Inflammatory macrophage (primary cell): ENCODE data around the gene CCDC122.

Source experiments
- DNase-seq, 2 donors: peaks; one replicate each; pipeline ENCODE4 v3.0.0-alpha.2; 2020 to 2022
- total RNA-seq, 18 experiments: gene quantifications; one replicate each; lab custom pipeline; 2026; ENCODE audit warnings: mixed read lengths in 6 of 18, inconsistent platforms in 2 of 18; lab: John Stamatoyannopoulos, UW

Gene CCDC122
- 0.62 to 5.7 (median 1.7) reads per million in 18 experiments for total RNA-seq

DNA sequence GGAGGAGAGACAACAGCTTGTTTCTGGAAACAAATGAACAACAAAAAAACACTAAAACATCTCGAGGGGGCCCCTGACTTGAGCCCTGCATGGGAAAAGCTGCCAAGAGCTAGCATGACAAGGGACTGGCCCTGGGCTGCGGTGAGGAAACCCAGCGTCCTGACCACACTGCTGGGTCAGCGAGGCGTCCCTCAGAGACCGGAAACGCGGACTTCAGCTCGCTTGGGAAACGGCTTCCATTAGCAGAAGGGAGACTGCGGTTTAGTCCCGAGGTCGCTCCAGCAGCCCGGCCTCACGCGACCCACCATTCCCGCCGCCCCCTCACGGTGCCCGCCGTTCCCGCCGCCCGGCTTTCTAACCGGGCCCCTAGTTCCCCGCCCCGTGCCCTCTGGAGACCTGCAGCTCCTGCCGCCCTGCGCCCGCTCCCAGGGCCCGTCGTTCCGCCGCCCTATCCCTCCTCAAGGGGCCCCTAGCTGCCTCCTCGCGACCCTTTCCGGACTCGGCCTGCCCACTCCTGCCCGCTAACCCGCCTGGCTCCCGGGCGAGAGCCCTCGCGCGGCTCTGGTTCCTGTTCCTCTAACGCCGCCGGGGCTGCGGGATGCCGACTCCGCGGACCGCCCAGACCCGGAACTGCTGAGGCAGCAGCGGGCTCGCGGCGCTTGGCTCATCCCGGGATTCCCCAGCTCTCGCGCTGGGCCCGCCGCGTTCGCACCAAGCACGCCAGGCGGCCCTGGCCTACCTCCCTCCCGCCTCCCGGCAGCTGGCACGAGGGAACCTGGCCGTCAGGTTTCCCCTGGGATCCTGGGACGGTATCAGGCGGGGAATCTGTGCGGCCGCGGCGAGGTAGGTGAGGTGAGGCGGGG is at the start of gene CCDC122:
Gene CCDC122, minus strand, starts transcription at position 849 of the 863 bp plus-strand sequence. CDS start 10,364 bp downstream, outside the sequence.
- DNase-seq, result peak; percentile 94 to 96

DNA sequence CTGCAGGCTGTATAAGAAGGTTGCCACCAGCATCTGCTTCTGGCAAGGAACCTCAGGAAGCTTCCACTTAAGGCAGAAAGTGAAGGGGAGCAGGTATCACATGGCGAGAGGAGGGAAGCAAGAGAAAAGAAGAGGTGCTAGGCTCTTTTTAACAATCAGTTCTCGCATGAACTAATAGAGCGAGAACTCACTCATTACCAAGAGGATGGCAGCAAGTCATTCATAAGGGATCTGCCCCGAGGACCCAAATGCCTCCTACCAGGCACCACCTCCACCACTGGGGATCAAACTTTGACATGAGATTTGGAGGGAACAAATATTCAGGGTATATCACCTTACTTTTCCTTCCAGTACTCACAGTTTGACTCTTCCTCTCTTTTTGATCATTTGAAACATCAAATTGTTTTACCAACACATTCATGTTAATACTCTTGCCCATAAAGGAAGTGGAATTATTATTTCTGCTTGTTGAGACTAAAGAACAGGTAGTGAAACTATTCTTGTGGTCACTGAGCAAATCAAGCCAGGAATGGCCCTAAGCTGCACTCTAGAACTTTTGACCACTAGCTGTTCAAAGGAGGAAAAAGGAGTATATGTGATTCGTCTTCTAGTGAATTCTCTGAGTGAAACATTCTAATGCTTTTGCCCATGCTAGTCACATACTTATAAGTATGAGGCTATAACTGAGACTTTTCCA is 45.2 kb upstream of the CCDC122 start:
- peak; percentile 71 to 80 for DNase-seq

- DNase-seq, result no peak
Observed at GRCh38 chr13:43920965-43921674, 41.6 kb upstream of the CCDC122 start.

GRCh38 chr13:43918636-43919035 is 39.1 kb upstream of the CCDC122 start:
- DNase-seq, result no peak

DNA sequence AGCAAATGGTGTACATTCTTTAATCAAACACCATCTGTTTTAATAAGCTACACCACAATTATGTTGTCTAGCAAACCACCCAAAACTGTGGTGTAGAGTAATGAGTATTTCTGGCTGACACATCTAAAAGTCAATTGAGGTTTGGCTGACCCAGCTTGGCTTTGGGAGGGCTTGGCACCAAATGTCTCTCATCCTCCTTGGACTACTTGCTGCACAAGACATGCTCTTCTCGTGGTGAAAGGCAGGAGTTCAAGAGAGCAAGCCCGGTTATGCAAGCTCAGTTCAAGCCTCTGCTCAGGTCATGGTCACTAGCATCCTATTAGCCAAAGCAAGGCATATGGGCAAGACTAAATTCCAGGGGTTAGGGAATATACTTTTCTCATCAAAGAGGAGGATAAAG is 37.3 kb upstream of the CCDC122 start:
- no peak for DNase-seq

GRCh38 chr13:43915451-43915850 is 35.9 kb upstream of the CCDC122 start:
- DNase-seq, result no peak

GRCh38 chr13:43911871-43912270 is 32.3 kb upstream of the CCDC122 start:
- DNase-seq, result no peak

DNA sequence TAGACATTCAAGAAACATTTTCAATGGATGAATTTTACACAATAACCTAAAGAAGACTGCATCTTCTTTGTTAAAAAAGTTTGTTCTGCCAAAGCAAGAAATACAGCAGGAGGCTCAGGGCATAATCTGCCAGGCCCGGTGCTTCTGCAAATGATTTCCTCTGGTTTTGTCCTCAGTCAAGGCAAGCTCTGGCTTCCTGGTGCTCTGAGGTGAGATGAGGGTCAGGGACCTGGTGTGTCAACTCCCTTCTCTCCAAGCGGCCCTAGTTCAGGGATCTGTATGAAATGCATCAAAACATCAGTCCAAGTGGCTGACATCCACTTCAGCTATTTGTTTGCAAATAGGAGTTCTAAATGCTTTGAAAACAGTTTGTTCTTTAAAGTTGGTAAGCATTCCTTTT is 31.7 kb upstream of the CCDC122 start:
- peak in 1 of 2 donors; percentile 6 for DNase-seq

- DNase-seq, result peak in 1 of 2 donors; percentile 36
Observed at GRCh38 chr13:43910856-43911255, 31.3 kb upstream of the CCDC122 start.

- DNase-seq, result peak; percentile 40 to 54
Observed at GRCh38 chr13:43908156-43909126, 28.9 kb upstream of the CCDC122 start.

DNA sequence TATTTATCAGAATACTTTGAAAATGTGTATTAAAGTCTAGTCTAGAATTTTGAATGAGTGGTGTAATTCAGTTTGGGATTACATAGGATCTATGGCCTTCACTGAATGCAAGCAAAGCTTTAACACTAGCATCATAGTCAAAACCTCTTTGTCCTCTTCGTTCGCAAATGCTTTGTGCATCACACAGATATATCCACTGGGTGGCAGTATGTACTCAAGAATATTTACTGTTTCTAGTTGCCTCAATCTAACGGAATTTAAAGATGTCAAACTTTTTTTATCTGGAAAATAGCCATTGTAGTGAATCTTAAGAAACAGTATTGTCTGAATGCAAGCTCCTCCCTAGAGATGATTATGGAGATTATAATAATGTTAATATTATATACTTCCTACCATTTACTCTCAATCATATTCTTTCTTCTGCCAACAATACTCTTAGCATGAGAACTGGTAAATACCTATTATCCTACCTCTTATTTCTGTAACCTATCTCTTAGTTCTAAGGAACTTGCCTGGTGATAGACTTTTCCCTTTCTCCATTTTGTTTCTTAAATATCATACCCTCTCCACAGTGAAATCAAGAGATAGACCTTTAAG is 26.0 kb upstream of the CCDC122 start:
- peak; percentile 58 to 76 for DNase-seq

- no peak for DNase-seq
Observed at GRCh38 chr13:43895940-43896339, 16.4 kb upstream of the CCDC122 start.

- no peak for DNase-seq
Observed at GRCh38 chr13:43894438-43894837, 14.9 kb upstream of the CCDC122 start.

DNA sequence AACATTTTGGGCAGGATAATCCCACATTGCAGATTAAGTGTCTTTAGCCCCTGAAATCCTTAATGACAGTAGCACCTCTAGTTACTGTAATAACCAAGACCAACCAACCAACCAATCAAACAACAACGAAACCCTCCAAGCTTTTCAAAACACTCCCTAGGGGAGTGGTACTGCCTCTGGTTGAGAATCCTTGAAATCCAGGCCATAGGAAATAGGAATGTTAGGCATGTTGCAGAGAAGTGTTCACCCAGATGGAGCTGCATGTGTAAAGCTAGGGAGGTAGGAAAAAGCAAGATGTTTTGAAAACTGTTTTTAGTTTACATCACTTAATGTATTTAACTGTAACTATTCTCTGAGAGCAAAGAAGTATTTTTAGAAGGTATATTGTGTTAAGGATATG is 4.7 kb upstream of the CCDC122 start:
- no peak for DNase-seq

- DNase-seq, result no peak
Observed at GRCh38 chr13:43883631-43884030, 4.1 kb upstream of the CCDC122 start.

DNA sequence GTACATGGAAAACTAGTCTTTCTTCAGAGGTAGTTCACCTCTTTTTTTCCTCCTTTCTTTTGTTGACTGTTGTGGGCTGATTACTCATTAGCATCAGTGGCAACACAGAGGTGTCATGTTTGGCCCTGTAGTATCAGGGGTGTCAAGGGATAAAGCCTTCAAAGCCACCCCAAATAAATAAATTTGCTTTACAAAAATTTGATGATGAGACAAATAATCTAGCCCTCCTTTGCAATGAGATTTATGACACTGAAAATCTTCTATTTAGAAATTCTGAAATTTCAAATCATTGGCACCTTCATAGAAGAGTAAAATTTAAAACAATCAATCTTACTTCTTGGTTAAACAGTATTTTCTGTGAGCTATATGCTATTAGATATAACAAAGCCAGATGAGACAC is 2.0 kb upstream of the CCDC122 start:
- no peak for DNase-seq

DNA sequence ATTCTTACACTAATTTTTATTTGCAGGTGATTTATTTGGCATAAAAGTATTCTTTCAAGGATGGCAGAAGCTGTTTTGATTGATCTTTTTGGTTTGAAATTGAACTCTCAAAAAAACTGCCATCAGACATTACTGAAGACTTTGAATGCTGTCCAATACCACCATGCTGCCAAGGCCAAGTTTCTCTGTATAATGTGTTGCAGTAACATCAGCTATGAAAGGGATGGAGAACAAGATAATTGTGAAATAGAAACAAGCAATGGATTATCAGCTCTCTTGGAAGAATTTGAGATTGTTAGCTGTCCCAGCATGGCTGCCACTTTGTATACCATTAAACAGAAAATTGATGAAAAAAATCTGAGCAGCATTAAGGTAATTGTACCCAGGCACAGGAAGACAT is 1.4 kb upstream of the CCDC122 start:
- DNase-seq, result no peak

GRCh38 chr13:43880214-43880855 is 795 bp upstream of the CCDC122 start:
- DNase-seq, result peak in 1 of 2 donors; percentile 6

GRCh38 chr13:43879755-43880181 is 228 bp upstream of the CCDC122 start, which contains the start of gene LACC1:
Gene LACC1, plus strand, starts transcription at chr13:43879904. Its CDS starts 1,082 bp downstream, at chr13:43880986.
- no peak for DNase-seq

DNA sequence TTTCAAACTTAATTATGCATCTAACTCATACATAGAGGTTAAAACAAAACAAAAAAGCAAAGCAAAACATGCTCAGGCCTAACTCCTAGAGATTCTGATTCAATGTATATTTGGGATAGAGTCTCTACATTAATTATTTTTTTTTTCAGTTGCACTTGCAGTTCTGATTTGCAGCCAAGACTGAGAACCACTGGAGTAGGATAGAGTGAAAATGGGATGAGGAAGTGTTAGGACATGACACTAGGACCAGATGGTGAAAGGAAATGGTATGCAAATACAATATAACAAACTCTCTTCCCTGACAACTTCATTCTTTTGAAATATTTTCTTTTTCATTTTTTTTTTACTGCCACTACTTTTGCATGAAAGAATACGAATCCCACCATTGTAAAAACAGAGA is 1.8 kb downstream of the CCDC122 start:
- DNase-seq, result no peak

DNA sequence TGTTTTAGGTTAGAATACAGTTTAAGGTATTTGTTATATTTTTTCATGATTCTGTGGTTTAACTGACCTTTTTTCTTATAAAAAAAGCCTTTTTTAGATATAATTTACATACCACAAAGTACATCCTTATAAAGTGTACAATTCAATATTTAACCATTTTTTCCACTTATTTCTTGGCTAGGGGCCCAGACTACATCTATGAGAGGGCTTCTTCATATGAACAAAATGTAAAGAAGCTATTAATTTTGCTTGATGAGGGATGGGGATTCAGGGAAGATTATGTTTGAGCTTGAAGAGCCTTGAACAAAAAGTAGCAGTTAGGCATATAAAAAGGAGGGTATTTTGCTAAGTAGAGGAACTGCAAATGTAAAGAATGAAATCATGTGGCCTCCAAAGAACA is 2.2 kb downstream of the CCDC122 start:
- DNase-seq, result no peak
